HG03457 (cell line): ENCODE measurements around the gene TWIST2.

Source experiments
- ATAC-seq: cut with Tn5 transposase; IDR thresholded peaks from one replicate; pipeline ENCODE4 v1.9.1; 2021; ENCODE audit warnings: moderate number of reproducible peaks; ENCODE audit not compliant: unreplicated experiment

TWIST2 gene

GRCh38 chr2:238887616-238888015, 39.7 kb downstream of the TWIST2 start:
- ATAC-seq = no peak

- ATAC-seq = no peak
Measured at GRCh38 chr2:238888781-238889180, 40.9 kb downstream of the TWIST2 start.

- no peak for ATAC-seq
Measured at GRCh38 chr2:238890131-238890530, 42.2 kb downstream of the TWIST2 start.

- no peak for ATAC-seq
Measured at GRCh38 chr2:238890618-238891456, 43.0 kb downstream of the TWIST2 start.

DNA sequence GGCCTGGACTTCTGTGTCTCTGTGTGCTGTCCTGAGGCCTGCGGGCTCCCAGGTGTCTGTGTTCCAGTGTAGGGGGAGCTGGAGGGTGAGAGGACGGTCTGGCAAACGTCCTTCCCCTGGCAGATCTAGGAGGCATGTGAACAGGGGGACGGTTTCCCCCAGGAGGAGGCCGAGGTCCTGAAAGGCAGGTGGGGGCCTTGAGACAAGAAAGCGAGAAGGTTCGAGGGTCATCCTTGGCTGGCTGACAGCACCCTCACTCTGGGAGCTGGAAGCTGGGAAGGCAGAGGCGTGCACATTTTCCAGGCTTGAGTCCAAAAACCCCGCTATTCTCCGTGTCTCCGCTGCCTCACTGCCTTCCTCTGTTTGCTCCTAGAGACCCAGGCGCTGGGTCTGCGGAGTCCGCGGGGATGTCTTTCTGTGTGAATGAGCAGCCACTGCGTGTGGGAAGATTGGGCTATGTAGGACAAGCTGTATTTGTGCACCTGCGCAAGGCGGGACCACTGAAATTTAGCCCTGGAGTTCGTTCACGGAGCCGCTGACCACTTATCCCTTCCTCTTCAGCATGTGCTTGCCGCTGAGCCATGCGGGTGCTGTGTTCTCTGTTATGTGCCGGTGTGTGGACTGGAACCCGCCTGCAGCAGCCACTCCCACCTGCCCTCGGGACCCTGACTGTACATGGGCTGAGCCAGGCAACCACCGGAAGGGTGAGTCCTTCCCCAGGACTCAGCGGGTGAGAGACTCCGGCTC, 43.7 kb downstream of the TWIST2 start:
- no peak for ATAC-seq

- ATAC-seq = no peak
Measured at GRCh38 chr2:238892204-238892500, 44.3 kb downstream of the TWIST2 start.

DNA sequence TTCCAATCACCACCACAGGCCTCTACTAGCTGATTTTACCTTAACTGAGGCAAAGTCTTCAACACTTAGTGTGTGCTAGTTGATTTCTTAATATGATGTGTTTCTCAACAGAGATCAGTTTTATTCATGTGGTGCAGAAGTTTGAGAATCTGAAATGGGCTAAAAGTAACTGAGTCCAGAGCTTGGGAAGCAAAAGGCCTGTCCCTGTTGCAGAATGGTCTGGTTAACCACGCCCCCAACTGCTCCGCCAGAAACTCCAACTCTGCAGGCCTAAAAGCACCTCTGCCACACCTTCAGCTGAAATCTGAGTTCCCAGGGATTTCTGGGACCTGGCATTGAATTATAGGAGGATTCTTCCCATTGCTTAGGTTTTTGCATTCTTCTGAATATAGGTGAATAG, 44.9 kb downstream of the TWIST2 start:
- ATAC-seq = no peak

DNA sequence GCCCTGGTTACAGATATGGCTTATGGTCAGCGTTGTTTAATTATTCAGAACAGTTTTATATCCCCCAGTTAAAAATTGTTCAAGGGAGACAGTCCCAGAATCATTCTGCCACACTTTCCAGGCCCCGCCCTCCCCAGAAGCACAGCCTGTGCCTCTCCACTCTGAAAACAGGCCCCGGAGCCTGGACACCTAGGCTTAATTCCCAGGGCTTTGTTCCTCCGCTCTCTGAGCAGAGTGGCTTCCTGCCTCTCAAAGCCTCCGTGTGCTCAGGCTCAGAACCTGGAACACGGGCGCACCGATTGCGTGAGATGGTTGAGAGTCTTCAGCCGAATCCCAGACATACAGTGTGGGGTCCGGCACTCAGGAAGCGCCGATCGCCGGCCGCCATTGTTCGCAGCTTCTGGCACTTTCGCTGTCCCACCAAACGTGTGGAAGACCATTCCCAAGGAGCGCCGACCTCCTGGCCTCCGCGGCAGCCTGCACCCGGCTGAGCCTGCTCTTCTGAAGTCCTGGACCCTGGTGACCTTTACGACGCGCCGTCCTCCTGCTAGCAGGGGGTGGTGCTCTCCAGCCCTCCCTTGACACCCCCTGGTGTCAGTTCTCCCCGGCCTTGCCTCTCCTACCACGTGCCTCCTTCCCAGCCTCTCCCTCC, 45.6 kb downstream of the TWIST2 start:
- no peak for ATAC-seq

- ATAC-seq = no peak
Measured at GRCh38 chr2:238894226-238894949, 46.5 kb downstream of the TWIST2 start.

GRCh38 chr2:238894950-238895298, 47.0 kb downstream of the TWIST2 start:
- no peak for ATAC-seq

GRCh38 chr2:238895361-238895882, 47.5 kb downstream of the TWIST2 start:
- ATAC-seq = no peak

DNA sequence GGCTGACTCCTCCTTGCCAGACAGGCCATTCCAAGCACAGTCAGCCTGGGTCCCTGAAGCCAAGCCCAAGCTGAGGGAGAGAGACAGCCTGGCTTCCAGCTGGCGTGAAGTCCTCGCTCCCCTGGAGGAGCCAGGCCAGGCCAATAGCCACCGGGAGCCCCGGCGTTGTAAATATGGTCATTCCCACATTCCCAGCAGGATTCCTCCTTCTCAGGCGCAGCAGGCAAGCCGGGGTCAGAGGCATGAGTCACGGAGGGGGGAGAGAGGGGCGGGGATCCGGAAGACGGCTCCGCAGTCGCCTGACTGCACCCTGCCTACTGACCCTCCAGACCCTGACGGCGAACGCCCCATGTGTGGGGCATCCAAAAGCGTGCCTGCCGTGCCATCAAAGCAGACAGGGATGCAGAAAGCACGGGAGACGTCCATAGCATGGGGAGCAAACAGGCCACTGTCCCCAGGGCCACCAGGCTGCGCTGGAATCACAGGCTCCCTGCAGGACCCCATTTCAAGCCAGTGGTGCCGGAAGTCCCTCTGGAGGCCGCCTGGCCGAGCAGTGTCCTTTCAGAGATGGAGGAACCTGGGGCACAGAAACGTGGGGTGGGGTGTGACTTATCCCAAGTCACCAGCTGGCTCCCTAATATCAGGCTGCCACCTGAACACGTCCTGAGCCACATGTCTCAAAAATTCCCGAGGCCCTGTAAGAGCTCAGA, 48.2 kb downstream of the TWIST2 start:
- no peak for ATAC-seq

- ATAC-seq = no peak
Measured at GRCh38 chr2:238896641-238897040, 48.8 kb downstream of the TWIST2 start.

- no peak for ATAC-seq
Measured at GRCh38 chr2:238897122-238897880, 49.4 kb downstream of the TWIST2 start.

GRCh38 chr2:238897911-238898311, 50.0 kb downstream of the TWIST2 start:
- ATAC-seq = no peak

DNA sequence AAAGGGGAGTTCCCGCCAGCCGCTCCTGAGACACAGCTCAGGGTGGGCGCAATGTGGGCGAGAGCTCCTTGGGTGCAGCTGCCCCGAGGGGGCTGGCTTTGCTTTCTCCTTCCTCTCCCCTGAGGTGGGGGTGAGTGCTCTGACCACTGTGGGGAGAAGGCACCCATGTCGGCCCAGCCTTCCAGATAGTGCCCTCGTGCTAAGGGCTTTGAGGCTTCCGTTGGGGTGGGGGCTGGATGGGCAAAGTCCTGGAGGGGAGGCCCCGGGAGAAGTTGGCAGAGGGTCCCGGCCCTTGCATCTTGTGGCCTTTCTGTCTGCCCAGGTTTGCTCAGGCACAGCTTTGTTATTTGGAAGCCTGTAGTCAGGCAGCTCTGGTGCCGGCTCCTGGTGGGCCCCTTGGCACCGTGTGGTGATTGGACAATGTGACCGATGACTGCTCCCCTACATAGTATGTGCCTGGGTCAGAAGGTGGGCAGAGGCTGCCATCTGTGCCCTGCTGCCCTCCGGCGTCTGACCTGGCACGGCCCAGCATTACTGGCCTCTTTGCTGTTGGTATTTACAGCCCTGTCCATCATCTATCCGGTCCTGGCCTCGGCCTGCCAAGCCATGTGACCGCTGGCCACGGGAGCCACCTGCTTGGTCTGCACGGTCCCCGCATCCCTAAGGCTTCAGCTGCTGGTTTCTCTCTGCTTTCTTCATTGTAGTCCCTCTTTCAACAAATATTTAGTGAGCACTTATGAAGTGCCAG, 50.8 kb downstream of the TWIST2 start:
- no peak for ATAC-seq

DNA sequence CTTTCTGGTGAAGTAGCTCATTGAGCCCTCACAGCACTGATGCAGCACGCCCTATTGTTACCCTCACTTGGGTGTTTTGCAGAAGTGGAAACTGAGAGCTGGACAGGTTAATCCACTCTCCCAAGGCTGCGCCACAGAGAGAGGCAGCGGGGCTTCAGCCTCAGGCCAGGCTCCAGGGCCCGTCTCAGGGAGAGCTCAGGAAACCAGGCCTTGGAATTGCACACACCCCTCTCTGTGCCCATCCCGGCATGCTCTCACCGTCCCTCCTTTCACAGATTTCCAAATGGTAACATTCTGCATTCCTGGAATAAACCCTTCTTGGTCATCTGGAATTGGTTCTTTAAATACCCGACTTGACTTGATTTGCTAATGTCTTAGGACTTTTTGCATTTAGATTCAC, 51.5 kb downstream of the TWIST2 start:
- ATAC-seq = no peak

GRCh38 chr2:238900511-238900910, 52.6 kb downstream of the TWIST2 start:
- no peak for ATAC-seq

GRCh38 chr2:238901461-238902057, 53.7 kb downstream of the TWIST2 start:
- ATAC-seq = no peak
